ENCODE data around the gene RNFT2.
A peak's percentile ranks its signal among the peaks of the same experiment; 100 is the strongest.
"Not testable (repeated sequence)": the region's sequence is repeated elsewhere in the genome, so short reads cannot be mapped to it uniquely, and the experiment has no call there.

The RNFT2 gene

GRCh38 chr12:116742787-116743186, 4.7 kb downstream of the RNFT2 start:
- H3K4me3 ChIP-seq (ENCODE audit: low read depth, low read length), result not testable (repeated sequence)

GRCh38 chr12:116744766-116745165, 6.7 kb downstream of the RNFT2 start:
- no peak overlapping the region for H3K4me3 ChIP-seq (ENCODE audit: low read depth, low read length)

- H3K4me3 ChIP-seq (ENCODE audit: low read depth, low read length), result no peak overlapping the region
Measured at GRCh38 chr12:116745554-116745953, 7.4 kb downstream of the RNFT2 start.

- H3K4me3 ChIP-seq (ENCODE audit: low read depth, low read length), result no peak overlapping the region
Measured at GRCh38 chr12:116749884-116750283, 11.8 kb downstream of the RNFT2 start.

- H3K4me3 ChIP-seq (ENCODE audit: low read depth, low read length), result no peak overlapping the region
Measured at GRCh38 chr12:116750298-116750697, 12.2 kb downstream of the RNFT2 start.

- not testable (repeated sequence) for H3K4me3 ChIP-seq (ENCODE audit: low read depth, low read length)
Measured at GRCh38 chr12:116754097-116754496, 16.0 kb downstream of the RNFT2 start.

GRCh38 chr12:116754783-116755182, 16.7 kb downstream of the RNFT2 start:
- H3K4me3 ChIP-seq (ENCODE audit: low read depth, low read length), result not testable (repeated sequence)

GRCh38 chr12:116759783-116760621, 21.9 kb downstream of the RNFT2 start:
- H3K4me3 ChIP-seq (ENCODE audit: low read depth, low read length), result peak overlapping the region; percentile 17

GRCh38 chr12:116760622-116761020, 22.5 kb downstream of the RNFT2 start:
- H3K4me3 ChIP-seq (ENCODE audit: low read depth, low read length), result peak overlapping the region; percentile 17

GRCh38 chr12:116761499-116761898, 23.4 kb downstream of the RNFT2 start:
- H3K4me3 ChIP-seq (ENCODE audit: low read depth, low read length), result no peak overlapping the region

- no peak overlapping the region for H3K4me3 ChIP-seq (ENCODE audit: low read depth, low read length)
Measured at GRCh38 chr12:116765271-116765670, 27.2 kb downstream of the RNFT2 start.

GRCh38 chr12:116766285-116766684, 28.2 kb downstream of the RNFT2 start:
- H3K4me3 ChIP-seq (ENCODE audit: low read depth, low read length), result no peak overlapping the region

- H3K4me3 ChIP-seq (ENCODE audit: low read depth, low read length), result no peak overlapping the region
Measured at GRCh38 chr12:116766746-116767145, 28.6 kb downstream of the RNFT2 start.

- H3K4me3 ChIP-seq (ENCODE audit: low read depth, low read length), result no peak overlapping the region
Measured at GRCh38 chr12:116771651-116772050, 33.5 kb downstream of the RNFT2 start.

- no peak overlapping the region for H3K4me3 ChIP-seq (ENCODE audit: low read depth, low read length)
Measured at GRCh38 chr12:116773276-116773731, 35.2 kb downstream of the RNFT2 start.

GRCh38 chr12:116774020-116774419, 35.9 kb downstream of the RNFT2 start:
- H3K4me3 ChIP-seq (ENCODE audit: low read depth, low read length), result no peak overlapping the region

GRCh38 chr12:116777245-116777644, 39.1 kb downstream of the RNFT2 start:
- H3K4me3 ChIP-seq (ENCODE audit: low read depth, low read length), result no peak overlapping the region

GRCh38 chr12:116779597-116779996, 41.5 kb downstream of the RNFT2 start:
- no peak overlapping the region for H3K4me3 ChIP-seq (ENCODE audit: low read depth, low read length)

- no peak overlapping the region for H3K4me3 ChIP-seq (ENCODE audit: low read depth, low read length)
Measured at GRCh38 chr12:116780942-116781341, 42.8 kb downstream of the RNFT2 start.

GRCh38 chr12:116783525-116784237, 45.6 kb downstream of the RNFT2 start:
- H3K4me3 ChIP-seq (ENCODE audit: low read depth, low read length), result no peak overlapping the region

GRCh38 chr12:116784238-116784612, 46.1 kb downstream of the RNFT2 start:
- H3K4me3 ChIP-seq (ENCODE audit: low read depth, low read length), result no peak overlapping the region

- not testable (repeated sequence) for H3K4me3 ChIP-seq (ENCODE audit: low read depth, low read length)
Measured at GRCh38 chr12:116789562-116789961, 51.4 kb downstream of the RNFT2 start.

Measured in iPS-11a (cell line).